HepG2 (cell line): ENCODE measurements around the gene DHRS1. TPM values are rescaled to one million over a fixed set of nuclear protein-coding genes. Genes with fewer than 3 reads are reported as not detected.

ENCODE experiments used
- DMAP1 ChIP-seq: IDR thresholded peaks from 2 replicates; pipeline ENCODE4 v1.6.1; 2016
- ETV5 ChIP-seq: IDR thresholded peaks from 2 replicates; pipeline ENCODE4 v1.6.1; 2018; ENCODE audit warnings: missing biosample characterization, missing genetic modification reagents, inconsistent platforms, borderline replicate concordance
- ETV6 ChIP-seq: sonication (generic); formaldehyde crosslinking; conservative IDR thresholded peaks from 2 replicates; pipeline ENCODE4 v1.4.0; 2020; ENCODE audit warnings: missing genetic modification reagents
- HES4 ChIP-seq: sonication (generic); formaldehyde crosslinking; IDR thresholded peaks from 2 replicates; pipeline ENCODE4 v1.9.0; 2021; ENCODE audit warnings: mild to moderate bottlenecking, missing genetic modification reagents, borderline replicate concordance
- MAFK ChIP-seq, 2 experiments: IDR thresholded peaks in 1 of 2; conservative IDR thresholded peaks in 1 of 2; 2 replicates each; pipeline ENCODE4 v1.6.1; 2011; ENCODE audit warnings: improper control_type of control experiment in 2 of 2, low read length in 2 of 2
- MTA1 ChIP-seq: sonication (generic); formaldehyde crosslinking; IDR thresholded peaks from 2 replicates; pipeline ENCODE4 v1.4.0; 2020; ENCODE audit warnings: missing genetic modification reagents, mild to moderate bottlenecking, borderline replicate concordance
- PHF8 ChIP-seq: sonication (generic); formaldehyde crosslinking; IDR thresholded peaks from 2 replicates; pipeline ENCODE4 v1.5.0; 2020; ENCODE audit warnings: missing genetic modification reagents
- STAG1 ChIP-seq: sonication (generic); formaldehyde crosslinking; IDR thresholded peaks from 2 replicates; pipeline ENCODE4 v1.4.0; 2020; ENCODE audit warnings: missing genetic modification reagents
- ZNF205 ChIP-seq: IDR thresholded peaks from 2 replicates; pipeline ENCODE4 v1.6.1; 2018; ENCODE audit warnings: missing biosample characterization, missing genetic modification reagents
- ZNF207 ChIP-seq: fragments of 450-650 bp; IDR thresholded peaks from 2 replicates; pipeline ENCODE4 v1.6.1; 2016; ENCODE audit warnings: antibody characterized with exemption, borderline replicate concordance
- ZNF225 ChIP-seq: sonication (generic); formaldehyde crosslinking; IDR thresholded peaks from 2 replicates; pipeline ENCODE4 v1.4.0; 2020; ENCODE audit warnings: mild to moderate bottlenecking, missing genetic modification reagents
- ZNF570 ChIP-seq: sonication (generic); formaldehyde crosslinking; IDR thresholded peaks from 2 replicates; pipeline ENCODE4 v1.4.0; 2020; ENCODE audit warnings: mild to moderate bottlenecking, missing genetic modification reagents, borderline replicate concordance
- polyA plus RNA-seq, 8 experiments: library from polyadenylated mRNA; depleted of rRNA in 3 of 8; stranded (reverse) in 7 of 8; unstranded in 1 of 8; fragments of >200 nt; fragmentation: Illumina TruSeq in 4 of 8; extraction: Trizol in 4 of 8; gene quantifications; 2 replicates each; pipeline versions ENCODE4 v1.2.1 to v1.2.3, GENCODE V29; 2011 to 2016; ENCODE audit warnings: low read depth in 4 of 8, missing spikeins in 1 of 8, mixed read lengths in 1 of 8; ENCODE audit not compliant: insufficient read depth in 1 of 8
- total RNA-seq, 5 experiments: library from RNA; depleted of rRNA; stranded (reverse); fragments of >200 nt; fragmentation: Illumina TruSeq; extraction: Trizol; gene quantifications; 2 replicates each; pipeline ENCODE4 v1.2.3, GENCODE V29; 2016; ENCODE audit warnings: low read depth in 1 of 5
- TF ChIP-seq, protein P1 (sequence below): sonication (generic); formaldehyde crosslinking; IDR thresholded peaks from 2 replicates; pipeline ENCODE4 v1.4.0; 2020; ENCODE audit warnings: mild to moderate bottlenecking, low read depth, missing genetic modification reagents
- TF ChIP-seq, protein P2 (sequence below): sonication (generic); formaldehyde crosslinking; IDR thresholded peaks from 2 replicates; pipeline ENCODE4 v1.8.1; 2023; ENCODE audit warnings: mild to moderate bottlenecking, inconsistent platforms, moderate library complexity, missing genetic modification reagents, borderline replicate concordance
- TF ChIP-seq, protein P3 (sequence below): sonication (generic); formaldehyde crosslinking; IDR thresholded peaks from 2 replicates; pipeline ENCODE4 v1.5.1; 2020; ENCODE audit warnings: mild to moderate bottlenecking, missing genetic modification reagents, moderate library complexity
- TF ChIP-seq, protein P4 (sequence below): sonication (generic); formaldehyde crosslinking; IDR thresholded peaks from 2 replicates; pipeline ENCODE4 v1.4.0; 2020; ENCODE audit warnings: missing genetic modification reagents
- TF ChIP-seq, protein P5 (sequence below): sonication (generic); formaldehyde crosslinking; IDR thresholded peaks from 2 replicates; pipeline ENCODE4 v1.5.0; 2020; ENCODE audit warnings: missing genetic modification reagents
- TF ChIP-seq, protein P6 (sequence below): sonication (generic); formaldehyde crosslinking; IDR thresholded peaks from 2 replicates; pipeline ENCODE4 v1.5.0; 2020; ENCODE audit warnings: mild to moderate bottlenecking, missing genetic modification reagents

DHRS1 gene
- total and polyA plus RNA-seq, 2 of the 13 experiments (the other 11 are each of a cell fraction or from before 2014, with no cell fraction given): 49.8 to 60.8 TPM

DNA sequence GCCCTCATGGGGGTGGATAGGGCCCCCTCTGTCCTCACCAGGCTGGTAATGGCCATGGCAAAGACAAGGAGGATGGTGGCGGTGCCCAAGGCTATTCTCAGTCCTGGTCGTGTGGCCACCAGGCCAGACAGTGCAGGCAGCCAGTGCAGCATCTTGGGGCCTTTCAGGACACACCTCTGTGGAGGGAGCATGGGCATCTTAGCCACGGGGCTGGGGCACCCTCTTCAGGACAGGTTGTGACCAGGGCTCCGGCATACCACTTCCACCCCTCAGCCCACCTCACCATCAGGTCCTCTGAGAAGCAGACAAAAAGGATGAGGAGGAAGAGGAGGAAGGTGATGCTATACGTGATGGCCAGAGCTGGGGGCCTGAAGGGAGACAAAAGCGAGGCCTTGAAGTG is 24.4 kb upstream of the DHRS1 start (continued):
- TF ChIP-seq MTA1 (peak; percentile 14; the same call in 1 of the 2 replicates), ETV6 (CRISPR knock-in tag) (no peak), ZNF225 (0 out of 2 replicates have a peak, but pooled peaks have one; percentile 44), ZNF207 (no peak), ETV5 (no peak), STAG1 (CRISPR knock-in tag) (0 out of 2 replicates have a peak, but pooled peaks have one; percentile 7), PHF8 (no peak), HES4 (no peak), MAFK (conservative IDR thresholded peaks at IDR 0.05 in 1 of 2, IDR thresholded peaks at IDR 0.05 in 1 of 2; ENCODE audit: low read length in 2 of 2) (no peak), ZNF205 (no peak), ZNF570 (no peak), DMAP1 (CRISPR knock-in tag) (no peak)
- TF ChIP-seq, protein P1, sequence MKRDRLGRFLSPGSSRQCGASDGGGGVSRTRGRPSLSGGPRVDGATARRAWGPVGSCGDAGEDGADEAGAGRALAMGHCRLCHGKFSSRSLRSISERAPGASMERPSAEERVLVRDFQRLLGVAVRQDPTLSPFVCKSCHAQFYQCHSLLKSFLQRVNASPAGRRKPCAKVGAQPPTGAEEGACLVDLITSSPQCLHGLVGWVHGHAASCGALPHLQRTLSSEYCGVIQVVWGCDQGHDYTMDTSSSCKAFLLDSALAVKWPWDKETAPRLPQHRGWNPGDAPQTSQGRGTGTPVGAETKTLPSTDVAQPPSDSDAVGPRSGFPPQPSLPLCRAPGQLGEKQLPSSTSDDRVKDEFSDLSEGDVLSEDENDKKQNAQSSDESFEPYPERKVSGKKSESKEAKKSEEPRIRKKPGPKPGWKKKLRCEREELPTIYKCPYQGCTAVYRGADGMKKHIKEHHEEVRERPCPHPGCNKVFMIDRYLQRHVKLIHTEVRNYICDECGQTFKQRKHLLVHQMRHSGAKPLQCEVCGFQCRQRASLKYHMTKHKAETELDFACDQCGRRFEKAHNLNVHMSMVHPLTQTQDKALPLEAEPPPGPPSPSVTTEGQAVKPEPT (CRISPR knock-in tag): no peak
- TF ChIP-seq, protein P2, sequence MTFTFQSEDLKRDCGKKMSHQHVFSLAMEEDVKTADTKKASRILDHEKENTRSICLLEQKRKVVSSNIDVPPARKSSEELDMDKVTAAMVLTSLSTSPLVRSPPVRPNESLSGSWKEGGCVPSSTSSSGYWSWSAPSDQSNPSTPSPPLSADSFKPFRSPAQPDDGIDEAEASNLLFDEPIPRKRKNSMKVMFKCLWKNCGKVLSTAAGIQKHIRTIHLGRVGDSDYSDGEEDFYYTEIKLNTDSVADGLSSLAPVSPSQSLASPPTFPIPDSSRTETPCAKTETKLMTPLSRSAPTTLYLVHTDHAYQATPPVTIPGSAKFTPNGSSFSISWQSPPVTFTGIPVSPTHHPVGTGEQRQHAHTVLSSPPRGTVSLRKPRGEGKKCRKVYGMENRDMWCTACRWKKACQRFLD: no peak
- TF ChIP-seq, protein P3, sequence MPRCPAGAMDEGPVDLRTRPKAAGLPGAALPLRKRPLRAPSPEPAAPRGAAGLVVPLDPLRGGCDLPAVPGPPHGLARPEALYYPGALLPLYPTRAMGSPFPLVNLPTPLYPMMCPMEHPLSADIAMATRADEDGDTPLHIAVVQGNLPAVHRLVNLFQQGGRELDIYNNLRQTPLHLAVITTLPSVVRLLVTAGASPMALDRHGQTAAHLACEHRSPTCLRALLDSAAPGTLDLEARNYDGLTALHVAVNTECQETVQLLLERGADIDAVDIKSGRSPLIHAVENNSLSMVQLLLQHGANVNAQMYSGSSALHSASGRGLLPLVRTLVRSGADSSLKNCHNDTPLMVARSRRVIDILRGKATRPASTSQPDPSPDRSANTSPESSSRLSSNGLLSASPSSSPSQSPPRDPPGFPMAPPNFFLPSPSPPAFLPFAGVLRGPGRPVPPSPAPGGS (CRISPR knock-in tag): 0 out of 2 replicates have a peak, but pooled peaks have one; percentile 45
- TF ChIP-seq, protein P4, sequence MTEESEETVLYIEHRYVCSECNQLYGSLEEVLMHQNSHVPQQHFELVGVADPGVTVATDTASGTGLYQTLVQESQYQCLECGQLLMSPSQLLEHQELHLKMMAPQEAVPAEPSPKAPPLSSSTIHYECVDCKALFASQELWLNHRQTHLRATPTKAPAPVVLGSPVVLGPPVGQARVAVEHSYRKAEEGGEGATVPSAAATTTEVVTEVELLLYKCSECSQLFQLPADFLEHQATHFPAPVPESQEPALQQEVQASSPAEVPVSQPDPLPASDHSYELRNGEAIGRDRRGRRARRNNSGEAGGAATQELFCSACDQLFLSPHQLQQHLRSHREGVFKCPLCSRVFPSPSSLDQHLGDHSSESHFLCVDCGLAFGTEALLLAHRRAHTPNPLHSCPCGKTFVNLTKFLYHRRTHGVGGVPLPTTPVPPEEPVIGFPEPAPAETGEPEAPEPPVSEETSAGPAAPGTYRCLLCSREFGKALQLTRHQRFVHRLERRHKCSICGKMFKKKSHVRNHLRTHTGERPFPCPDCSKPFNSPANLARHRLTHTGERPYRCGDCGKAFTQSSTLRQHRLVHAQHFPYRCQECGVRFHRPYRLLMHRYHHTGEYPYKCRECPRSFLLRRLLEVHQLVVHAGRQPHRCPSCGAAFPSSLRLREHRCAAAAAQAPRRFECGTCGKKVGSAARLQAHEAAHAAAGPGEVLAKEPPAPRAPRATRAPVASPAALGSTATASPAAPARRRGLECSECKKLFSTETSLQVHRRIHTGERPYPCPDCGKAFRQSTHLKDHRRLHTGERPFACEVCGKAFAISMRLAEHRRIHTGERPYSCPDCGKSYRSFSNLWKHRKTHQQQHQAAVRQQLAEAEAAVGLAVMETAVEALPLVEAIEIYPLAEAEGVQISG (CRISPR knock-in tag): 0 out of 2 replicates have a peak, but pooled peaks have one; percentile 14
- TF ChIP-seq, protein P5, sequence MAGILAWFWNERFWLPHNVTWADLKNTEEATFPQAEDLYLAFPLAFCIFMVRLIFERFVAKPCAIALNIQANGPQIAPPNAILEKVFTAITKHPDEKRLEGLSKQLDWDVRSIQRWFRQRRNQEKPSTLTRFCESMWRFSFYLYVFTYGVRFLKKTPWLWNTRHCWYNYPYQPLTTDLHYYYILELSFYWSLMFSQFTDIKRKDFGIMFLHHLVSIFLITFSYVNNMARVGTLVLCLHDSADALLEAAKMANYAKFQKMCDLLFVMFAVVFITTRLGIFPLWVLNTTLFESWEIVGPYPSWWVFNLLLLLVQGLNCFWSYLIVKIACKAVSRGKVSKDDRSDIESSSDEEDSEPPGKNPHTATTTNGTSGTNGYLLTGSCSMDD: peak; percentile 13; the same call in 1 of the 2 replicates
- TF ChIP-seq, protein P6, sequence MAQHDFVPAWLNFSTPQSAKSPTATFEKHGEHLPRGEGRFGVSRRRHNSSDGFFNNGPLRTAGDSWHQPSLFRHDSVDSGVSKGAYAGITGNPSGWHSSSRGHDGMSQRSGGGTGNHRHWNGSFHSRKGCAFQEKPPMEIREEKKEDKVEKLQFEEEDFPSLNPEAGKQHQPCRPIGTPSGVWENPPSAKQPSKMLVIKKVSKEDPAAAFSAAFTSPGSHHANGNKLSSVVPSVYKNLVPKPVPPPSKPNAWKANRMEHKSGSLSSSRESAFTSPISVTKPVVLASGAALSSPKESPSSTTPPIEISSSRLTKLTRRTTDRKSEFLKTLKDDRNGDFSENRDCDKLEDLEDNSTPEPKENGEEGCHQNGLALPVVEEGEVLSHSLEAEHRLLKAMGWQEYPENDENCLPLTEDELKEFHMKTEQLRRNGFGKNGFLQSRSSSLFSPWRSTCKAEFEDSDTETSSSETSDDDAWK: no peak
